HEK293 (cell line): ENCODE data around the gene ZMYND10.
A peak's percentile ranks its signal among the peaks of the same experiment; 100 is the strongest.

Experiments used
- CTCF ChIA-PET: fragments of 350-600 bp; formaldehyde crosslinking; extraction: SDS; loops from one replicate; lab custom pipeline; 2021; ENCODE audit warnings: antibody characterized with exemption; lab: Yijun Ruan, JAX
- POLR2A ChIA-PET: fragments of 300-600 bp; formaldehyde crosslinking; extraction: SDS; loops from one replicate; lab custom pipeline; 2020; ENCODE audit warnings: antibody characterized with exemption, inconsistent platforms; lab: Yijun Ruan, JAX
- H3K27ac ChIP-seq: fragments of 200-500 bp; sonication (Bioruptor generic); 2 replicates; pipeline ENCODE4 v1.5.1; 2014; ENCODE audit warnings: low read depth, low read length, control low read depth, inconsistent platforms; ENCODE audit errors: extremely low read depth
- H3K36me3 ChIP-seq, 2 experiments: fragments of 200-500 bp in 1 of 2; sonication (Bioruptor generic) in 1 of 2; 1 replicate in 1 of 2; 2 replicates in 1 of 2; pipeline ENCODE4 v1.5.1; 2014 to 2017; ENCODE audit warnings: inconsistent platforms in 2 of 2, low read length in 2 of 2; ENCODE audit not compliant: control insufficient read depth in 2 of 2, insufficient read depth in 1 of 2
- H3K4me1 ChIP-seq: fragments of 200-500 bp; sonication (Bioruptor generic); 2 replicates; pipeline ENCODE4 v1.5.1; 2014; ENCODE audit warnings: mild to moderate bottlenecking, low read length, inconsistent platforms; ENCODE audit not compliant: control insufficient read depth, insufficient read depth
- H3K4me3 ChIP-seq: 2 replicates; pipeline ENCODE4 v1.5.1; 2011; ENCODE audit warnings: low read depth, mild to moderate bottlenecking, control low read depth, low read length, moderate library complexity
- H3K9me3 ChIP-seq: fragments of 200-500 bp; sonication (Bioruptor generic); 2 replicates; pipeline ENCODE4 v1.5.1; 2014; ENCODE audit warnings: low read depth, low read length, inconsistent platforms; ENCODE audit not compliant: control insufficient read depth, insufficient read depth
- GLIS2 ChIP-seq: fragments of 450-650 bp; formaldehyde crosslinking; IDR thresholded peaks from 2 replicates; pipeline ENCODE4 v1.5.1; 2016; ENCODE audit warnings: missing biosample characterization, missing genetic modification characterization
- KLF9 ChIP-seq: fragments of 450-650 bp; formaldehyde crosslinking; IDR thresholded peaks from 2 replicates; pipeline ENCODE4 v1.5.1; 2016; ENCODE audit warnings: missing biosample characterization, missing genetic modification characterization, low read depth
- WT1 ChIP-seq: fragments of 450-650 bp; formaldehyde crosslinking; IDR thresholded peaks from 2 replicates; pipeline ENCODE4 v1.5.1; 2016; ENCODE audit warnings: missing biosample characterization, missing genetic modification characterization
- ZBTB17 ChIP-seq: fragments of 450-650 bp; formaldehyde crosslinking; IDR thresholded peaks from 2 replicates; pipeline ENCODE4 v1.5.1; 2016; ENCODE audit warnings: missing biosample characterization, missing genetic modification characterization
- ZBTB26 ChIP-seq: fragments of 450-650 bp; formaldehyde crosslinking; optimal IDR thresholded peaks from 2 replicates; pipeline ENCODE3; 2016; ENCODE audit warnings: missing biosample characterization, mild to moderate bottlenecking, missing genetic modification characterization
- ZBTB48 ChIP-seq: fragments of 450-650 bp; formaldehyde crosslinking; IDR thresholded peaks from 2 replicates; pipeline ENCODE4 v1.5.1; 2016; ENCODE audit warnings: missing biosample characterization, missing genetic modification characterization
- ZBTB49 ChIP-seq: fragments of 450-650 bp; formaldehyde crosslinking; IDR thresholded peaks from 2 replicates; pipeline ENCODE4 v1.5.1; 2016; ENCODE audit warnings: missing biosample characterization, missing genetic modification characterization, low read depth
- ZBTB8A ChIP-seq: fragments of 450-650 bp; formaldehyde crosslinking; IDR thresholded peaks from 2 replicates; pipeline ENCODE4 v1.5.1; 2016; ENCODE audit warnings: missing biosample characterization, missing genetic modification characterization
- ZFP41 ChIP-seq: fragments of 450-650 bp; formaldehyde crosslinking; IDR thresholded peaks from 2 replicates; pipeline ENCODE4 v1.5.1; 2016; ENCODE audit warnings: missing biosample characterization, missing genetic modification characterization, borderline replicate concordance
- ZIC2 ChIP-seq: fragments of 450-650 bp; formaldehyde crosslinking; IDR thresholded peaks from 2 replicates; pipeline ENCODE4 v1.5.1; 2016; ENCODE audit warnings: missing biosample characterization, missing genetic modification characterization
- ZNF266 ChIP-seq: fragments of 450-650 bp; formaldehyde crosslinking; IDR thresholded peaks from 2 replicates; pipeline ENCODE4 v1.5.1; 2016; ENCODE audit warnings: missing biosample characterization, missing genetic modification characterization, low read depth
- ZNF510 ChIP-seq: fragments of 450-650 bp; formaldehyde crosslinking; IDR thresholded peaks from 2 replicates; pipeline ENCODE4 v1.5.1; 2018; ENCODE audit warnings: mild to moderate bottlenecking, missing genetic modification characterization, missing biosample characterization; ENCODE audit not compliant: insufficient replicate concordance
- ZNF660 ChIP-seq: fragments of 450-650 bp; IDR thresholded peaks from 2 replicates; pipeline ENCODE4 v1.5.1; 2018; ENCODE audit warnings: missing biosample characterization, mild to moderate bottlenecking, missing genetic modification characterization
- ZNF692 ChIP-seq: fragments of 450-650 bp; formaldehyde crosslinking; IDR thresholded peaks from 2 replicates; pipeline ENCODE4 v1.5.1; 2016; ENCODE audit warnings: missing biosample characterization, missing genetic modification characterization
- ZNF830 ChIP-seq: fragments of 450-650 bp; IDR thresholded peaks from 2 replicates; pipeline ENCODE4 v1.5.0; 2018; ENCODE audit warnings: missing biosample characterization, missing genetic modification characterization, low read depth, mild to moderate bottlenecking, moderate library complexity
- TF ChIP-seq, protein P1 (sequence below): fragments of 450-650 bp; formaldehyde crosslinking; IDR thresholded peaks from 2 replicates; pipeline ENCODE4 v1.5.1; 2016; ENCODE audit warnings: missing biosample characterization, missing genetic modification characterization
- TF ChIP-seq, protein P2 (sequence below): sonication (generic); formaldehyde crosslinking; IDR thresholded peaks from 2 replicates; pipeline ENCODE4 v1.8.1; 2022; ENCODE audit warnings: mild to moderate bottlenecking, moderate library complexity, missing genetic modification reagents
- TF ChIP-seq, protein P3 (sequence below): fragments of 450-650 bp; formaldehyde crosslinking; IDR thresholded peaks from 2 replicates; pipeline ENCODE4 v1.5.1; 2016; ENCODE audit warnings: missing biosample characterization, missing genetic modification characterization
- TF ChIP-seq, protein P4 (sequence below): fragments of 450-650 bp; formaldehyde crosslinking; IDR thresholded peaks from 2 replicates; pipeline ENCODE4 v1.5.1; 2016; ENCODE audit warnings: missing biosample characterization, missing genetic modification characterization

The ZMYND10 gene

GRCh38 chr3:50292159-50293078 lies 53.1 kb downstream of the ZMYND10 start, which contains the start of gene IFRD2:
IFRD2 (minus strand) TSS chr3:50292429; CDS start chr3:50292274, 155 bp downstream.
- Histone ChIP-seq H3K36me3 (peaks cover 0 to 37% of the 10 kb centered on the region in 2 experiments; a peak in 1 of 3 replicates), H3K4me1 (no peaks in the 10 kb centered on the region), H3K27ac (peak within 1 kb of the TSS; percentile 77), H3K9me3 (no peaks in the 10 kb centered on the region), H3K4me3 (peak within 1 kb of the TSS; percentile 80)
- POLR2A ChIA-PET: interaction anchor here (0.5 to 1.9 kb wide), 13 partner anchors 10 to 1131 kb away, joined by 3 to 18 read pairs (median 4); partner anchors contain the start of genes GNAI2, HYAL1 and TUSC2
- CTCF ChIA-PET: interaction anchor here (0.5 to 1.9 kb wide), 12 partner anchors 14 to 263 kb away, joined by 3 to 7 read pairs (median 3); no protein-coding TSS in a partner anchor
- TF ChIP-seq ZBTB8A (0 out of 2 replicates have a peak, but pooled peaks have one; percentile 38), ZNF830 (no peak), GLIS2 (tag by site-specific recombination) (peak; percentile 78), ZNF692 (peak; percentile 98), ZBTB17 (tag by site-specific recombination) (peak; percentile 90), ZIC2 (peak; percentile 30; the same call in 1 of the 2 replicates), KLF9 (tag by site-specific recombination) (peak; percentile 78), ZBTB26 (tag by site-specific recombination) (peak; percentile 99), ZNF266 (tag by site-specific recombination) (no peak), ZFP41 (tag by site-specific recombination) (no peak), ZNF660 (tag by site-specific recombination) (0 out of 2 replicates have a peak, but pooled peaks have one; percentile 12), WT1 (tag by site-specific recombination) (no peak), ZBTB49 (tag by site-specific recombination) (no peak), ZBTB48 (tag by site-specific recombination) (peak; percentile 67; the same call in 1 of the 2 replicates), ZNF510 (tag by site-specific recombination) (no peak)
- TF ChIP-seq, protein P1, sequence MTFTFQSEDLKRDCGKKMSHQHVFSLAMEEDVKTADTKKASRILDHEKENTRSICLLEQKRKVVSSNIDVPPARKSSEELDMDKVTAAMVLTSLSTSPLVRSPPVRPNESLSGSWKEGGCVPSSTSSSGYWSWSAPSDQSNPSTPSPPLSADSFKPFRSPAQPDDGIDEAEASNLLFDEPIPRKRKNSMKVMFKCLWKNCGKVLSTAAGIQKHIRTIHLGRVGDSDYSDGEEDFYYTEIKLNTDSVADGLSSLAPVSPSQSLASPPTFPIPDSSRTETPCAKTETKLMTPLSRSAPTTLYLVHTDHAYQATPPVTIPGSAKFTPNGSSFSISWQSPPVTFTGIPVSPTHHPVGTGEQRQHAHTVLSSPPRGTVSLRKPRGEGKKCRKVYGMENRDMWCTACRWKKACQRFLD (tag by site-specific recombination): peak; percentile 99
- TF ChIP-seq, protein P2, sequence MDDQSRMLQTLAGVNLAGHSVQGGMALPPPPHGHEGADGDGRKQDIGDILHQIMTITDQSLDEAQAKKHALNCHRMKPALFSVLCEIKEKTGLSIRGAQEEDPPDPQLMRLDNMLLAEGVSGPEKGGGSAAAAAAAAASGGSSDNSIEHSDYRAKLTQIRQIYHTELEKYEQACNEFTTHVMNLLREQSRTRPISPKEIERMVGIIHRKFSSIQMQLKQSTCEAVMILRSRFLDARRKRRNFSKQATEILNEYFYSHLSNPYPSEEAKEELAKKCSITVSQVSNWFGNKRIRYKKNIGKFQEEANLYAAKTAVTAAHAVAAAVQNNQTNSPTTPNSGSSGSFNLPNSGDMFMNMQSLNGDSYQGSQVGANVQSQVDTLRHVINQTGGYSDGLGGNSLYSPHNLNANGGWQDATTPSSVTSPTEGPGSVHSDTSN (CRISPR knock-in tag): 0 out of 2 replicates have a peak, but pooled peaks have one; percentile 24
- TF ChIP-seq, protein P3, sequence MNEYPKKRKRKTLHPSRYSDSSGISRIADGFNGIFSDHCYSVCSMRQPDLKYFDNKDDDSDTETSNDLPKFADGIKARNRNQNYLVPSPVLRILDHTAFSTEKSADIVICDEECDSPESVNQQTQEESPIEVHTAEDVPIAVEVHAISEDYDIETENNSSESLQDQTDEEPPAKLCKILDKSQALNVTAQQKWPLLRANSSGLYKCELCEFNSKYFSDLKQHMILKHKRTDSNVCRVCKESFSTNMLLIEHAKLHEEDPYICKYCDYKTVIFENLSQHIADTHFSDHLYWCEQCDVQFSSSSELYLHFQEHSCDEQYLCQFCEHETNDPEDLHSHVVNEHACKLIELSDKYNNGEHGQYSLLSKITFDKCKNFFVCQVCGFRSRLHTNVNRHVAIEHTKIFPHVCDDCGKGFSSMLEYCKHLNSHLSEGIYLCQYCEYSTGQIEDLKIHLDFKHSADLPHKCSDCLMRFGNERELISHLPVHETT (tag by site-specific recombination): no peak; the same call in 1 of the 2 replicates
- TF ChIP-seq, protein P4, sequence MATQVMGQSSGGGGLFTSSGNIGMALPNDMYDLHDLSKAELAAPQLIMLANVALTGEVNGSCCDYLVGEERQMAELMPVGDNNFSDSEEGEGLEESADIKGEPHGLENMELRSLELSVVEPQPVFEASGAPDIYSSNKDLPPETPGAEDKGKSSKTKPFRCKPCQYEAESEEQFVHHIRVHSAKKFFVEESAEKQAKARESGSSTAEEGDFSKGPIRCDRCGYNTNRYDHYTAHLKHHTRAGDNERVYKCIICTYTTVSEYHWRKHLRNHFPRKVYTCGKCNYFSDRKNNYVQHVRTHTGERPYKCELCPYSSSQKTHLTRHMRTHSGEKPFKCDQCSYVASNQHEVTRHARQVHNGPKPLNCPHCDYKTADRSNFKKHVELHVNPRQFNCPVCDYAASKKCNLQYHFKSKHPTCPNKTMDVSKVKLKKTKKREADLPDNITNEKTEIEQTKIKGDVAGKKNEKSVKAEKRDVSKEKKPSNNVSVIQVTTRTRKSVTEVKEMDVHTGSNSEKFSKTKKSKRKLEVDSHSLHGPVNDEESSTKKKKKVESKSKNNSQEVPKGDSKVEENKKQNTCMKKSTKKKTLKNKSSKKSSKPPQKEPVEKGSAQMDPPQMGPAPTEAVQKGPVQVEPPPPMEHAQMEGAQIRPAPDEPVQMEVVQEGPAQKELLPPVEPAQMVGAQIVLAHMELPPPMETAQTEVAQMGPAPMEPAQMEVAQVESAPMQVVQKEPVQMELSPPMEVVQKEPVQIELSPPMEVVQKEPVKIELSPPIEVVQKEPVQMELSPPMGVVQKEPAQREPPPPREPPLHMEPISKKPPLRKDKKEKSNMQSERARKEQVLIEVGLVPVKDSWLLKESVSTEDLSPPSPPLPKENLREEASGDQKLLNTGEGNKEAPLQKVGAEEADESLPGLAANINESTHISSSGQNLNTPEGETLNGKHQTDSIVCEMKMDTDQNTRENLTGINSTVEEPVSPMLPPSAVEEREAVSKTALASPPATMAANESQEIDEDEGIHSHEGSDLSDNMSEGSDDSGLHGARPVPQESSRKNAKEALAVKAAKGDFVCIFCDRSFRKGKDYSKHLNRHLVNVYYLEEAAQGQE: no peak
